ENCODE results near the gene SHC2.

- no peak for TF ChIP-seq CTCF (IDR thresholded peaks at IDR 0.05)
- no peak for TF ChIP-seq POLR2A (IDR thresholded peaks at IDR 0.05)
These were observed at the start of gene SHC2 for GRCh38 chr19:460877-461720.

Measured in body of pancreas (tissue), 4 donors.